Left kidney (tissue), 8 donors: ENCODE measurements around the gene GLRA3. TPM values are rescaled to one million over a fixed set of nuclear protein-coding genes. Genes with fewer than 3 reads are reported as not detected.
"Not testable (repeated sequence)": the region's sequence is repeated elsewhere in the genome, so short reads cannot be mapped to it uniquely, and the experiment has no call there.

Experiments used
- DNase-seq: peaks from one replicate; pipeline ENCODE4 v3.0.0-alpha.2; 2013
- long read RNA-seq, 8 donors: transcript quantifications; one replicate each; lab custom pipeline, GENCODE V29; 2026
- polyA plus RNA-seq: library from polyadenylated mRNA; unstranded; fragments of 120-200 nt; gene quantifications from one replicate; pipeline ENCODE4 v1.2.1, GENCODE V29; 2013; ENCODE audit not compliant: insufficient read length

GLRA3 gene
- not detected for polyA plus RNA-seq
- long read RNA-seq, donor 1, result 0 reads
- long read RNA-seq, donor 2, result 0 reads
- long read RNA-seq, donor 3, result 0 reads
- long read RNA-seq, donor 4, result 0 reads
- long read RNA-seq, donor 5, result 0 reads
- long read RNA-seq, donor 6, result 0 reads
- long read RNA-seq, donor 7, result 0 reads
- long read RNA-seq, donor 8, result 0 reads

GRCh38 chr4:174828845-174829701, at the start of gene GLRA3:
TSS of gene GLRA3 (minus strand) at chr4:174829247. CDS start at chr4:174828811, 436 bp downstream.
- peak; percentile 81 for DNase-seq

DNA sequence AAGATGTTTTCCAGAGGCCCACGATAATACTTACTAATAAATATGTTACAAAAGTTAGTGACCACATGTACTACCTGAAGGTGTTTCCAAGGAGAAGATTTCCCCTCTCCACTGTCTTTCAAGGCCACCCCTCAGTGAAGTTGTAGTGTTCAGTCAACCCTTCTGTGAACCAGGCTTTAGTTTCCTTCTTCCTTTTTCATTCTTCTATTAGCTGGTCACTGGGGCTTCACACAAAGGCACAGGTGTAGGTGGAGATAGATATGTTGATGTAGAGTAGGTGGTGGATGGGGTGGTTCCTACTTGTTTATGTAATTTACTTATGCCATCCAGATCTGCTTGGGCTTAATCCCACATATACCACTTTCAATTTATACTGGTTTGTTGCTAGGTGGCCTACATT, 45.9 kb upstream of the GLRA3 start:
- no peak for DNase-seq

DNA sequence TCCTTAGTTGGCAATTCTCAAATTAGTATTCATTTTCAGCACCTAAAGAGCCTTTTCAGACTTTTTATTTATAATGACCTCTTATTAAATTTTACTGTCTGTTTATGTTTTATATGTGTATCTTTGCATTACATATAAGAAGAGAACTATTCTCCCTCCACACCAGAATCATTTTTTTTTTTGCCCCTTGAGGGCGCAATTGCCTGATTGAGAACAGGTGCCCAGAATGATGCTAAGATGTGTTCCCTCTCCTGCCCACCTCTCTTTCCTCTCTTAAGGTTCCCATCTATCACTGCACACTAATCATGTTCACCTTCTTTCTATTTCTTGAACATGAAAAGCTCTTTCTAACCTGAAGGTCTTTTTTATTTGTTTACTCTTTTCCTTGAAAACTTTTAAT, 44.9 kb upstream of the GLRA3 start:
- DNase-seq, result peak; percentile 1

DNA sequence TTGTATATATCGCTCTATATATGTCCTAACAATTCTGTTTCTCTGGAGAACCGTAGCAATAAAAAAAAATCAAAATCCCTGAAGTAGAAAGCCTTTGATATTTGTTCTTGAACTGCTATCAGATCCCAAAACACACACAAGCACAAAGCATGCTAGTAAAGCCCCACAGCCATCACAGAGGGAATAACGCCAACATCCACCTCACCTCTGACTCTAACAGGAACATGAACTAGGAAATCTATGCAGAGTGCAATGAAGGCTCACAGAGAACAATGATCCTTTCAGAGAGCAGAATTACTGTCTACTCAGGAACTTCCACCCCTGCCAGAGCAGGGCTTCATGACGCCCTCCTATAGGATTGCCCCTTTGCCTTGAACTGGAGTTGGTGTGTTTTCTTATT, 44.1 kb upstream of the GLRA3 start:
- not testable (repeated sequence) for DNase-seq

- DNase-seq, result no peak
Measured at GRCh38 chr4:174871407-174871806, 42.4 kb upstream of the GLRA3 start.

- no peak for DNase-seq
Measured at GRCh38 chr4:174870311-174870710, 41.3 kb upstream of the GLRA3 start.

DNA sequence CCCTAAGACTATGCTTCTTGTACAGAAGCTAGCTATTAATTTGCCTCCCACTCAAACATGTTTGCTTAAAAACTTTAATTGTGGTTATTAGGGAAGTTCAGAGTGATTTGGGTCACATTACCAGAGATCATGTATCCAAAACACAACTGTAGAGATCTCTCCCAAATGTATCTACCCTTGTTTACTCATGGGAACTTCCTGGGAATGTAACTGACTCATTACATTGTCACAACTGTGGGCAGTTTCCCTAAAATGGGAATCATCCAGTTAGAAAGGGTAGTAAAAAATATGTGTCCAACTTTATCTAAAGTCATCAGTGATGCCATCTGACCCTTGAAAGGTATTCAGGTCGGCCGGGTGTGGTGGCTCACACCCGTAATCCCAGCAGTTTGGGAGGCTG, 40.3 kb upstream of the GLRA3 start:
- DNase-seq, result no peak

GRCh38 chr4:174867903-174868302, 38.9 kb upstream of the GLRA3 start:
- DNase-seq, result no peak

GRCh38 chr4:174865418-174865985, 36.5 kb upstream of the GLRA3 start:
- no peak for DNase-seq

DNA sequence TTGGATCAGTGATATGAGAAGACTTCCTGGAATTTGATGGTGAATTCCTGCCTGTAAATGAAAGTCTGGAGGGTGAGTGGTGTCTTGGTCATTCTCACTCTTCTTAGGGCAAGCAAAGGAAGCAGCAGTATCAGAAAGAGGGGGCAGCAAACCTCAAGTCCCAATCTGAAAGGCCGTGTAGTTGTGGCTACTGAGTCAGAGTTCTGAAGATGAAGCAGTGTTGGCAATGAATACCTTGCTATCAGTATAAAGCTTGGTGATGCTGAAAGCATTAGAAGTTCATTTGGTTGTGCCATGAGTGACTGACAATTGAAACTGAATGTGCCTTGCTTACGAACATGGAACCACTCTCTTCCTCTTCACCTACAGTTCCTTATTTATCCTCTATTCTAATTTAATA, 35.0 kb upstream of the GLRA3 start:
- DNase-seq, result no peak

DNA sequence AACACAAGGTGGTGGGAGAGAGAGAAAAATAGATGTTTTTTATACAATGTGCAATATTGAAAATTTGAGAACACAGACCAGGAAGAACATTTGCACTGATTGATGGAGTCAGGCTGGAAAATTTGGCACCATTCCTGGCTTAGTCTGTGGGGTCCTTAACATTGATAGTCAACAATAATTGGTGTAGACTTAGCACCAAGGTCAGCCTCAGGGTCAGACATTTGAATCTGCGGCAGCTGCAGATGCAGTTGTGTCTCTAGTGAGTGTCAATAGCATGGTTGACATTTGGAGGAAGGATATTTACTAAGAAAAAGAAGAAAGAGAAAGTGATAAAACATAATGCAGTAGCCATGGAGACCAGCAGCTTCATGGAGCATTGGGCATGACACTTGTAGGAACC, 31.5 kb upstream of the GLRA3 start:
- DNase-seq, result no peak

DNA sequence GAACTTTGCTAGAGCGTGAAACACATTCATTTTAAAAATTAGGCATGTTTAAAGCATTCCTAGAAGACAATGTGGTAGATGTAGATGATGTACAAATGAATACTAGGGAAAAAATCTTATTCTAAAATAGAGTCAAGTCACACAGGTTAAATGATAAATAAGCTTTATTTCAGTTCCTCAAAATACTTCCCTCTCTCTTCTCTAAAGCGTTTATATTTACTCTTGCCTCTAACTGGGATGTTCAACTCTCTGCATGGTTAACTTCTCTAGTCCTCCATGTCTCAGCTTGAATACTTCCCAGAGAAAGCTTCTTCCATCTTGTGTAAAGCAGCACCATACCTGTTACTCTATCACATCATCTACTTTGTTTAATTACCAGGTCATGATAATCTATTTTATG, 30.9 kb upstream of the GLRA3 start:
- no peak for DNase-seq

- DNase-seq, result no peak
Measured at GRCh38 chr4:174856926-174857800, 28.1 kb upstream of the GLRA3 start.

DNA sequence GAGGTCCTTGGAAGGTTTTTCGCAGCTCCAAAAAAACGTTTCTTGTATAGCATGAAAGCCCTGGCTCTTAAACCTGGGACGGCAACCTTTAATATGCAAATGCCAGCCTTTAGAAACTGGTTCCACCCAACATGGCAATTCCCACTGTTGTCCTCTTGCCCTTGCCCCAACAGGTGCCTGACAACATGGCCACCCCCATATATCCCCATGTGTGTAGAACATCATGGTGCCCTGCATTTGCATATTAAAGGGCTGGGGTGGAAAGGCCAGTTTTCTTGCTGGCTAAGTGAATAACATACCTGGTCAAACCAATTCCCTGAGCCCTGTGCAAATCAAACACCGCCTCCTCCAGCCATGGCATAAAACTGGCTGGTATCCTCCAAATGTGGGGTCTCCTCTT, 26.0 kb upstream of the GLRA3 start:
- DNase-seq, result no peak

DNA sequence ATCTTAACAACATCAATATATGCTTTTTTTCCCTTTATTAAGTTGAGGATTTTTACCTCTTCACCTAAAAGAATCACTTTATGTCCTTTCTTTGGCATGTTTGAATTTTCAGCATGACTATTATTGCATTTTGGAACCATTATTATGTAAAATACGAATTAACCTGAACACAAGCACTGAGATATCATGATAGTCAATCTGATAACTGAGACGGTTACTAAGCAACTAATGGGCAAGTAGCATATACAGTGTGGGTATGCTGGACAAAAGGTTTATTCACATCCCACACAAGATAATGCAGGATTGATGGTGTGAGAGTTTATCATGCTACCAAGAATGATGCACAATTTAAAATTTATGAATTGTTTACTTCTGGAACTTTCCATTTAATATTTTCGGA, 24.6 kb upstream of the GLRA3 start:
- DNase-seq, result no peak

DNA sequence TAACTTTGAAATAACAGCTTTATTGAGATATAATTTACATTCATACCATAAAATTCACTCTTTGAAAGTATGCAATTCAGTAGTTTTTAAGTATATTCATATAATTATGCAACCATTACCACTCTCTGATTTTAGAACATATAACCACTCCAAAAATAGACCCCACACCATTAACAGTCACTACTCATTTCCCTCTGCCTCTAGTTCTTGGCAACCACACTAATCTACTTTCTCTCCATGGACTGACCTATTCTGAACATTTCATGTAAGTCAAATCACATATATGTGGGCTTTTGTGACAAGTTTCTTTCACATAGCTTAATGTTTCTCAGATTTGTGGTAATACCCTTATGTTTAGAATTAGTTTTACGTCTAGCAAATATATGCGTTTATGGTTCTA, 19.5 kb upstream of the GLRA3 start:
- DNase-seq, result no peak

GRCh38 chr4:174847801-174848427, 18.9 kb upstream of the GLRA3 start:
- no peak for DNase-seq

- DNase-seq, result no peak
Measured at GRCh38 chr4:174835536-174835935, 6.5 kb upstream of the GLRA3 start.

DNA sequence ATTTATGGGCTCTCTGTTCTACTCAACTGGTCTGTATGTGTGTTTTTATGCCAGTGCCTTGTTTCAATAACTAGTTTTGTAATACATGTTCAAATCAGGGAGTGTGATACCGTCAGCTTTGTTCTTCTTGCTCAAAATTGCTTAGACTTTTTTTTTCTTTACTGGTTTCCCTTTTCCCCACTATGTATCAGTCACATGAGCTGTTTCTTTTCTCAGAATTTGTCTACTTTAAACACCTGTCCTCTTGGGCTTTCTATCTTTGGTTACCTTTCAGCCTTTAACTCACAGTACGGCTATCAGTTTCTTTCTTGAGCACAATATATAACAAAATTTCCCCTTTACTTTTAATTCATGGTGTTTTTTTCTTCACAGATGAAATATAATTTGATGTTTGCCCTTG, 5.4 kb upstream of the GLRA3 start:
- no peak for DNase-seq

DNA sequence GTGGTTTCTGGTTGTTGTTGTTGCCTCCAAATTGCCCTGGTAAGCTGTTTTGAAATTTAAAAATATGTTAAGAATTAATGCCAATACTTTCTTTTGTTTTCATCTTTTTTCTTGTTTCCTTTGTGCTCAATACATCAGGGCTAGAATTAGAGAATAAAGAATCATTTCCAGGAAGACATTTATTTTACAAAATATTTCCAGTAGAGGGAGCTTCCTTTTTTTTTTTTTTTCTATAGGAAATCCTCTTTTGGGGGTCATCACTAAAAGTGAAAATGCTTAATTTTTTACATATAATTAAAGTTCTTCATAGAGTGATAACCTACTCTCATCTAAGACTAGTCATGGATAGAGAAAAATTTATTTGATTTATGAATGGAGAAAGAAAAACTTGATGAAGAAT, 2.4 kb downstream of the GLRA3 start:
- no peak for DNase-seq

GRCh38 chr4:174815282-174815681, 13.8 kb downstream of the GLRA3 start:
- no peak for DNase-seq

GRCh38 chr4:174813292-174813691, 15.8 kb downstream of the GLRA3 start:
- DNase-seq, result no peak
